ENCODE data around the gene FNDC3B. TPM values are rescaled to one million over a fixed set of nuclear protein-coding genes. Genes with fewer than 3 reads are reported as not detected.

The FNDC3B gene
- total and polyA plus RNA-seq, 2 donors (not counting 1 experiment from before 2014, with no cell fraction given): 1.2 to 9.2 TPM

GRCh38 chr3:172339892-172340291, 300.5 kb downstream of the FNDC3B start:
- 97% methylated on average over 5 of the region's 8 CpGs for WGBS (ENCODE audit: insufficient coverage)
- H3K27me3 ChIP-seq (replicated peaks in 1 of 4; ENCODE audit: control extremely low read depth in 1 of 4, control insufficient read depth in 3 of 4, insufficient read depth in 4 of 4, low read length in 3 of 4): no peaks in the 10 kb centered on the region
- no peaks in the 10 kb centered on the region for H4K20me1 ChIP-seq (ENCODE audit: control insufficient read depth, insufficient read depth, low read length, poor library complexity, severe bottlenecking)
- no peaks in the 10 kb centered on the region for H3K9me3 ChIP-seq (ENCODE audit: control extremely low read depth in 1 of 3, control insufficient read depth in 2 of 3, insufficient read depth in 1 of 3, low read length in 2 of 3)
- no peaks in the 10 kb centered on the region for H3K36me3 ChIP-seq (replicated peaks in 1 of 2; ENCODE audit: control extremely low read depth in 1 of 2, control insufficient read depth in 1 of 2, extremely low read depth in 1 of 2, insufficient read depth in 2 of 2, low read length in 1 of 2)
- ChIA-PET CTCF (interaction anchor here (0.7 to 6.3 kb wide), 6 partner anchors 9 to 695 kb away, joined by 3 to 88 read pairs (median 5); no protein-coding TSS in a partner anchor), POLR2A (no interaction called here)
- intact Hi-C loops (cut with micrococcal nuclease): loop anchor here (2.0 to 10.0 kb wide), 4 partner anchors 255 to 1289 kb away; no protein-coding TSS in a partner anchor
- H3K4me2 ChIP-seq (replicated peaks; ENCODE audit: low read depth, low read length, poor library complexity, severe bottlenecking): no peak overlapping the region
- H3K4me3 ChIP-seq (ENCODE audit: control extremely low read depth in 1 of 5, extremely low read depth in 1 of 5, insufficient read depth in 1 of 5, low read depth in 2 of 5, low read length in 4 of 5): no peak overlapping the region
- ATAC-seq (ENCODE audit: low read depth): no peak
- Mint-ChIP-seq H3K9me3 (ENCODE audit: insufficient read depth) (no peaks in the 10 kb centered on the region), H3K4me3 (no peak overlapping the region), H3K27me3 (no peaks in the 10 kb centered on the region), H3K27ac (no peak overlapping the region), H3K4me1 (no peaks in the 10 kb centered on the region)
- H3K79me2 ChIP-seq (ENCODE audit: control insufficient read depth, insufficient read depth, low read length): no peaks in the 10 kb centered on the region
- no peak overlapping the region for H2AFZ ChIP-seq (ENCODE audit: insufficient read depth, low read depth, low read length, poor library complexity, severe bottlenecking)
- TF ChIP-seq EZH2 (IDR thresholded peaks at IDR 0.05; ENCODE audit: borderline replicate concordance, insufficient read depth, low read depth, low read length, poor library complexity, severe bottlenecking): no peak
- TF ChIP-seq CTCF (IDR thresholded peaks at IDR 0.05): no peak
- no peak overlapping the region for H3K9ac ChIP-seq (ENCODE audit: low read length)
- no peak for DNase-seq
- no peaks in the 10 kb centered on the region for H3K4me1 ChIP-seq (ENCODE audit: control insufficient read depth in 2 of 2, insufficient read depth in 2 of 2, low read length in 2 of 2)
- no peak overlapping the region for H3K27ac ChIP-seq (ENCODE audit: low read length in 2 of 2)

- Mint-ChIP-seq H3K4me3 (no peak overlapping the region), H3K4me1 (no peaks in the 10 kb centered on the region), H3K27ac (no peak overlapping the region), H3K27me3 (no peaks in the 10 kb centered on the region), H3K9me3 (ENCODE audit: insufficient read depth) (no peaks in the 10 kb centered on the region)
- TF ChIP-seq EZH2 (IDR thresholded peaks at IDR 0.05; ENCODE audit: borderline replicate concordance, insufficient read depth, low read depth, low read length, poor library complexity, severe bottlenecking) (no peak), CTCF (IDR thresholded peaks at IDR 0.05) (no peak)
- ChIA-PET CTCF (interaction anchor here (0.7 to 6.3 kb wide), 16 partner anchors 10 to 1379 kb away, joined by 3 to 88 read pairs (median 4); no protein-coding TSS in a partner anchor), POLR2A (no interaction called here)
- no peak overlapping the region for H2AFZ ChIP-seq (ENCODE audit: insufficient read depth, low read depth, low read length, poor library complexity, severe bottlenecking)
- DNase-seq: no peak
- no peaks in the 10 kb centered on the region for H3K27me3 ChIP-seq (replicated peaks in 1 of 4; ENCODE audit: control extremely low read depth in 1 of 4, control insufficient read depth in 3 of 4, insufficient read depth in 4 of 4, low read length in 3 of 4)
- no peaks in the 10 kb centered on the region for H3K4me1 ChIP-seq (ENCODE audit: control insufficient read depth in 2 of 2, insufficient read depth in 2 of 2, low read length in 2 of 2)
- no peak for ATAC-seq (ENCODE audit: low read depth)
- H3K27ac ChIP-seq (ENCODE audit: low read length in 2 of 2): no peak overlapping the region
- H3K4me2 ChIP-seq (replicated peaks; ENCODE audit: low read depth, low read length, poor library complexity, severe bottlenecking): no peak overlapping the region
- 100% methylated on average over 3 of the region's 5 CpGs for WGBS (ENCODE audit: insufficient coverage)
- intact Hi-C loops (cut with micrococcal nuclease): loop anchor here (2.0 to 10.0 kb wide), 3 partner anchors 694 to 1290 kb away; no protein-coding TSS in a partner anchor
- H3K79me2 ChIP-seq (ENCODE audit: control insufficient read depth, insufficient read depth, low read length): no peaks in the 10 kb centered on the region
- H3K4me3 ChIP-seq (ENCODE audit: control extremely low read depth in 1 of 5, extremely low read depth in 1 of 5, insufficient read depth in 1 of 5, low read depth in 2 of 5, low read length in 4 of 5): no peak overlapping the region
- no peaks in the 10 kb centered on the region for H3K36me3 ChIP-seq (replicated peaks in 1 of 2; ENCODE audit: control extremely low read depth in 1 of 2, control insufficient read depth in 1 of 2, extremely low read depth in 1 of 2, insufficient read depth in 2 of 2, low read length in 1 of 2)
- no peak overlapping the region for H3K9ac ChIP-seq (ENCODE audit: low read length)
- no peaks in the 10 kb centered on the region for H3K9me3 ChIP-seq (ENCODE audit: control extremely low read depth in 1 of 3, control insufficient read depth in 2 of 3, insufficient read depth in 1 of 3, low read length in 2 of 3)
- no peaks in the 10 kb centered on the region for H4K20me1 ChIP-seq (ENCODE audit: control insufficient read depth, insufficient read depth, low read length, poor library complexity, severe bottlenecking)
Measured at GRCh38 chr3:172340583-172340982, 301.2 kb downstream of the FNDC3B start.

Data from B cell (primary cell).